ENCODE data around the gene GLS2.
"Not testable (repeated sequence)": the region's sequence is repeated elsewhere in the genome, so short reads cannot be mapped to it uniquely, and the experiment has no call there.

GLS2 gene

DNA sequence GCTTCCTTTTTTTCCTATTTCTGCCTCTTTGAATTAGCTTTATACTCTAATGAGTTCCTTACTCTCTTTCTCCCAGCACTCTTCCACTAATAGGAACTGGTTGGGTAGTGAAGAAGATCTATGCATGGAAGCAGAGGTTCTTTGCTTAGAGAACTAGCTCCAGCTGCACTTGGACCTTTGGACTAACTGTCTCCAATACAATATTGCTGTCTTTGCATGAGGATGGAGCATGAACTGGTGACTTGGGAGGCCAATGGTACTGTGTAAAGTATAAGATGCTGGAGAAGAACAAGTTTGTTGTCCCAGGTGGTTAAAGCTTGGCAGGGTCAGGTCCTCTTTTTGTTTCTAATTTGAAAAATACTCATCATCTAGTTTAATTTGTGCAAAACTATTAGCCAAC, 2.4 kb upstream of the GLS2 start:
- no peak for DNase-seq (ENCODE audit: low read depth)

DNA sequence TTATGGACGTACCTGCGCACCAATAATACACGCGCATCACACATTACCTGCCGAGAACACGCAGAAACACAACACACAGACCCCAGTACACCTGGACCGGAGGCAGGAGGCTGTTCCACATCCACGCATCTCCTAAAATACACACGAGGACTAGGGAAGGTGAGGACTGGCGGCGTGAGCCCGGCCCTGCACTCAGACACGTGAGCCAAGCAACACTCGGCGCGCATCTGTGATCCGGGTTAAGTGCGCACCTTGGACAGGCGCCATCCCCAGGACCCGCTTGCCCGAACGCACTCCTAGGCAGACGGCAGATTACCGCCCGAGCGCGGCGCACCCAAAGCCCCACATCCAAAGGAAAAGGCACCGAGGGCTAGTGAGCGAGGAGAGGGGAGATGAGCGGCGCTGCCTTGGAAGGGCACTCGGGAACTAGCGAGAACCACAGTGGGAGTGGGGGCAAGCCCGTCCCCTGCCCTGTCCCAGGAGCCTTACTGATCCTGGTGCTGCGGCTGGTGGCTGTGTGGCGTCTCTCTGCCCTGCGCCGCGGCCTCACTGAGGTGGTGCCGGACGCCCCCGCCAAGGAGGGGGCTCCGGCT, 417 bp downstream of the GLS2 start:
- no peak for DNase-seq (ENCODE audit: low read depth)

DNA sequence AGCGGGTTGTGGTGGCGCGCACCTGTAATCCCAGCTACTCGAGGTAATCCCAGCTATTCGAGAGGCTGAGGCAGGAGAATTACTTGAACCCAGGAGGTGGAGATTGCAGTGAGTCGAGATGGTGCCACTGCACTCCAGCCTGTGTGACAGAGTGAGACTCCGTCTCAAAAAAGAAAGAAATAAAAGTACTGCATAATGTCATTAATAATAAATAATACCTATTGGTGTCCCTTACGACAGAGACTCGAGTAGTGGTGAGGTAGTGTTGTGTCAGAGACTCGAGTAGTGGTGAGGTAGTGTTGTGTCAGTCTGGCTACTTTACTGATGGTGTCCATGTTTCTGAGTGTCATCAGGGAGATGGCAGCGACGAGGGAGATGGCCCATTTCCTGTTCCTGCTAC, 1.3 kb downstream of the GLS2 start:
- DNase-seq (ENCODE audit: low read depth), result no peak

DNA sequence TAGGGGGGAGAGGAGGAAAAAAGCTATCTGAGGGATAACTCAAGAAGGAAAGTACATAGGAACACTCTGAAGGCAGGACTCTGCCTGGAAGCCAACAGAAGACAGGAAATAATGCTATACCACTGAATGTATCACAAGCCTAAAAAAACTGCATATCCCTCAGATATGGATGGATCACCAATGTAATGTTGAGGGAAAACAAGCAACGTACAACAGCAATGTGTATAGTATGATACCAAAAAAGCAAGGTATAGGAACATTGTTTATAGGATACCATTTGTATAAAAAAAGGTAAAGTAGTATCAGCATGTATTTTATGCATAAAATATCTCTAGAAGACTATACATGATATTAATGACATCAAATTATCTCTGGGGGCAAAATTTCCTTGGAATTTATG, 3.4 kb downstream of the GLS2 start:
- DNase-seq (ENCODE audit: low read depth), result no peak

DNA sequence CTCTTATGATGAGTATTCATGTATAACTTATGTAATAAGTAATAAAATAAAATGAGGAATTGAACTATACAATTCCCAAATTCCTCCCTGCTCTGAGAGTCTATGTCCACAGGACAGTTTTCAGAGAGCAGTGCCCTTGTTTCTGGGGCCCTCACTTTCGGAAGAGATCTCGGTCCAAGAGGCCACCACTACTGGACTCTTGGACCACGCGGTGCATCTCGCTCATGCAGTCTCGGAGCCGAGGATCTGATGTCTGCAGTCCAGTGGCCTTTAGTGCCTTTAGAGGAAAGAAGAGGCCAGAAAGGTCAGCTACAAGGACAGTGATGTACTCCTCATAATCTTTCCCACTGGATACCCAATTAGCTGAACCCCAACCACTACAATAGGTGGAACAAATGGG, 8.3 kb downstream of the GLS2 start:
- no peak for DNase-seq (ENCODE audit: low read depth)

DNA sequence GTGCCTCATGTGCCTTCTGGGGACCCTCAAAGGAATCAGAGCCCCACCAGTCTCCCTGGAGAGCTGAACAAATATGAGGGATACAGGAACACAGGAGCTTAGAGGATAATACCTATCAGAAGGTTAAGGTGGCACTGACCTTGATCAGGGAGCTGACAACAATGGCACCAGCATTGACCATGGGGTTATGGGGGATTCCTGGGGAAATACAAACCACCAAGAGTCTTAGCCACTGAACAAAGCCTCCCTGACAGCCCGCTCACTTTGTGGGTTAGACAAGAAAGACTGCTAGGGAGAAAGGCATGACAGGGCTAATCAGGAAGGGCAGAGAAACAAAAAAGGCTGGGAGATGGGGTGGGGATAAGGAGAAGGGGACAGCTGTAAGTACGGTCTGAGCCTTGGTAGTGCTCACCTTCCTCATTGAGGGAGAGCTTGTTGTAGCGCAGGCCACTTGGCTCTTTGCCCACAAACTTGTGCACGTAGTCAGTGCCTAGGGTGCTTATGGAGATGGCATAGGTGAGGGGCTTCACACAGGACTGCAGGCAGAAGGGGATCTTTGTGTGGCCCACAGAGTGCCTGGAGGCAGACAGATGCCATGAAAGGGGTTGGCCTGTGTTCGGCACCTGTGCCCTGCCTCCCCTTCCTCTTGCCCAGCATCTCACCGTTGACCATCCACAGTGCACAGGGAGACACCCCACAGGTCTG, 10.3 kb downstream of the GLS2 start:
- no peak for DNase-seq (ENCODE audit: low read depth)

DNA sequence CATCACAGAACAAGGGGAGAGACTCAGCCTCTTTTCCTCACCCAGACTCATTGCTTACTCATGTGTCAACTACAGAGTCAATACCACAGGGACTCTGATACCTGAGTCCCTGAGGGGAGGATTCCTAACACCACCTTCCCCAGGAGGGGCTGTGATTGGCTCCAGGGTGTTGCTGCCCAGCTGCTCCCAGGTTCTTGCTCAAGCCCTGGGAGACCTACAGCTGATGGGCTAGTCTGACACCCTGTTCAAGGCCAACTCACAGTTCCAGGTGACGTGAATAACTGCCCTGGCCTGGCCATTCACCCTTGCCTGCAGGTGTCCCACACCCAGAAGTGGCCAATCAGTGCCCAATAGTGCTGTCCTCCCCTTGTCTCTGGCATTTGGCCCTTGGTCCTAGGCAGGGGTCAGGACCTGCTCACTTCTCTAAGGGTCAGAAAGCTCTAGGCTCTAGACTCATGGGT, 11.0 kb downstream of the GLS2 start:
- DNase-seq (ENCODE audit: low read depth), result no peak

DNA sequence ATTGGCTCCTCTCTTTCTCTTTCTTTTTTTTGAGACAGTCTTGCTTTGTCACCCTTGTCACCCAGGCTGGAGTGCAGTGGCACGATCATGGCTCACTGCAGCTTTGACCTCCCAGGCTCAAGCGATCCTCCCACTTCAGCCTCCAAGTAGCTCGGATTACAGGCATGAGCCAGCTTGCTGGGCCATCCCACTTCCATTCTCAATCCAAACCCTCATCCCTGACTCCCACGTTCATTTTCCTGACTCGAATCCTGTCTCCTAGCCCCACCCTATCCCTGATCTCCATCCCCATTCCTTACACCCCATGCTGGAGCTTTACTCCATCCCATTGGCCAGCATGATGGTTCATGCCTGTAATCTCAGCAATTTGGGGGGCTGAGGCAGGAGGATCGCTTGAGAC, 11.8 kb downstream of the GLS2 start:
- no peak for DNase-seq (ENCODE audit: low read depth)

DNA sequence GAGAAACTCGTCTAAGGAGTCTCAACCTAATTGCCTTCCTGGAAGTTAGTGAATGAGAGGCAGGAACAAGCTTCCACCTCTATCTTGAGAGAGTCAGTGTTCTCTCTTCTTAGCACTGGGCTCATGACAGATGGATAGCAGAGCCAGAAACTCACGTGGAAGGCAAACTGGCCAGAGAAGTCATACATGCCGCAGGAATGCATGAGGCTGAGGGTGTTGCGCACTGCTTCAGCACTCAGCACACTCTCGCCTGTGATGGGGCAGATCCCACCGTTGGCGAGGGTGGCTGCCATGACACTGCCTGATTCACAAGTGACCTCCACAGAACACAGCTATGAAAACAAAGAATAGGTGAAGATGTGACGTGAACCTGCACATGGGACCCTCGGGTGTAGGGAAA, 13.6 kb downstream of the GLS2 start:
- no peak for DNase-seq (ENCODE audit: low read depth)

DNA sequence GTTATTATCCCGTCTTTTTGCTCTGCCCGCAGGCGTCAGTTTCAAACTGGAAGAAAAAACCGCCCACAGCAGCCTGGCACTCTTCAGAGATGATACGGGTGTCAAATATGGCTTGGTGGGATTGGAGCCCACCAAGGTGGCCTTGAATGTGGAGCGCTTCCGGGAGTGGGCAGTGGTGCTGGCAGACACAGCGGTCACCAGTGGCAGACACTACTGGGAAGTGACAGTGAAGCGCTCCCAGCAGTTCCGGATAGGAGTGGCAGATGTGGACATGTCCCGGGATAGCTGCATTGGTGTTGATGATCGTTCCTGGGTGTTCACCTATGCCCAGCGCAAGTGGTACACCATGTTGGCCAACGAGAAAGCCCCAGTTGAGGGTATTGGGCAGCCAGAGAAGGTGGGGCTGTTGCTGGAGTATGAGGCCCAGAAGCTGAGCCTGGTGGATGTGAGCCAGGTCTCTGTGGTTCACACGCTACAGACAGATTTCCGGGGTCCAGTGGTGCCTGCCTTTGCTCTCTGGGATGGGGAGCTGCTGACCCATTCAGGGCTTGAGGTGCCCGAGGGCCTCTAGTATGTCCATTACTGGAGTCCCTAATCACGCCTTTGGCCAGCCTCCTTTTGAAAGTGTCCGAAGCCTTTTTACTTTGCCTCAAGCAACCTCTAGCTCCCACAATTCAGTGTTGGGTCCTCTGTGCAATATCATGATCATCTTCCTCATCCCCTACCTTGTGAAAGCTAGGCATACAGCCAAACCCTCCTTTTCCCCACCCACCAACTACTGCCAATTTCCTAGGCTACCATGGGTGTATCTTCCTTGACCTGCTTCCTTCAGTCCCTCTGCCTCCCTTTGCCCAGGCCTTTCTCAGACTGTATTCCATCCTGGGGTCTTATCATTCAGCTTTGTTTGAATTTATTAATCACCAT, 18.7 kb downstream of the GLS2 start:
- no peak for DNase-seq (ENCODE audit: low read depth)

DNA sequence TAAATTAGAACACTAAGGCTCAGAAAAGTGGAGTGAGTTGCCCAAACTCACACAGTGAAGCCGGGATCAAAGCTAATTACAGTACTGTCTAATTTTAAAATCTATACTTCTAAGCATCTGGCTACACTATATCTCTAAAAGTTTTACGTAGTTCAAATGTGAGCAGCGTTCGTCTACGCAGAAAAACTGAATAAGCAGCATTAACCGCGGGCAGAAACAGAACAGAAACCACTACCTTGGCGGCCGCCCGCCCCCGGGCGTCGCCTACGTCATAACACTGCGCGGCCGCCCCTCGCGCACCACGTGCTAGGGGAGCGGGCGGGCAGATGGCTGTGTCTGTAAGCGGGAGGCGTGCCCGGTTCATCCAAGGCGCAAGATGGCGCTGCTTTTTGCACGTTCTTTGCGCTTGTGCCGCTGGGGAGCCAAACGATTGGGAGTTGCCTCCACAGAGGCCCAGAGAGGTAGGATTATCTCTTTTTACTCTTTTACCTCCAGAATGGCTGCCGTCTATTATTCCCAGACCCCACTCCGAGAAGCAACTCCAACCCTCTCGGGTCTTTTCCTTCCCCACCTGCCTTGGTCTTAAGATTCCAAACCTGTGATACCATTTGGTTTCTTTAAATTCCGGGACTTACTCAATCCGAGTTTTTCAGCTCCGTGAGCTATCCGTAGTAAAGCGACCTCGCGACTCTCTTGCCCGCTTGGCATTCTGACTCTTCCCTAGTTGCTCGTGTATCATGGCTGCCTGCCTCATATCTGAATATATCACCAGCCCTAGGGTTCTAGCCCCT, 19.6 kb downstream of the GLS2 start, which contains the start of gene SPRYD4:
SPRYD4 (plus strand) TSS at position 363 of the 791 bp plus-strand sequence; CDS start at position 377, 14 bp downstream.
- peak; percentile 91 for DNase-seq (ENCODE audit: low read depth)

DNA sequence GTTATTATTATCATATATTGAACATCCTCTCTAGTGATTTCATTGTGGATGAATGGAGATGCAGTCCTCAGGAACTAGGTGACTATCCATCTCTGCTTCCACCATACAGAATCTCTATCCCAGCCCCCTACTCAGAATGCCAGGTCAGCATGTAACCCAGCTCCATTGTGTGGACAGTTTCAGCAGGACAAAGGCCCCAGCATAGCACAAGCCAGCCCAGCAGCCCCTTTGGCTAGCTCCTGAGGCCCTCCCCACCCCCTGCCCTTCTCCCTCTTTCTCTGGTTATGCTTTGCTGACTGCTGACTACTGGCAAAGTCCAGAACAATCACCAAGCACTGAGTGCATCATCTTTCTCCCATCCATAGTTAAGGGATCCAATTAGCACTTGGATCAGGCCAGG, 25.4 kb downstream of the GLS2 start:
- no peak for DNase-seq (ENCODE audit: low read depth)

DNA sequence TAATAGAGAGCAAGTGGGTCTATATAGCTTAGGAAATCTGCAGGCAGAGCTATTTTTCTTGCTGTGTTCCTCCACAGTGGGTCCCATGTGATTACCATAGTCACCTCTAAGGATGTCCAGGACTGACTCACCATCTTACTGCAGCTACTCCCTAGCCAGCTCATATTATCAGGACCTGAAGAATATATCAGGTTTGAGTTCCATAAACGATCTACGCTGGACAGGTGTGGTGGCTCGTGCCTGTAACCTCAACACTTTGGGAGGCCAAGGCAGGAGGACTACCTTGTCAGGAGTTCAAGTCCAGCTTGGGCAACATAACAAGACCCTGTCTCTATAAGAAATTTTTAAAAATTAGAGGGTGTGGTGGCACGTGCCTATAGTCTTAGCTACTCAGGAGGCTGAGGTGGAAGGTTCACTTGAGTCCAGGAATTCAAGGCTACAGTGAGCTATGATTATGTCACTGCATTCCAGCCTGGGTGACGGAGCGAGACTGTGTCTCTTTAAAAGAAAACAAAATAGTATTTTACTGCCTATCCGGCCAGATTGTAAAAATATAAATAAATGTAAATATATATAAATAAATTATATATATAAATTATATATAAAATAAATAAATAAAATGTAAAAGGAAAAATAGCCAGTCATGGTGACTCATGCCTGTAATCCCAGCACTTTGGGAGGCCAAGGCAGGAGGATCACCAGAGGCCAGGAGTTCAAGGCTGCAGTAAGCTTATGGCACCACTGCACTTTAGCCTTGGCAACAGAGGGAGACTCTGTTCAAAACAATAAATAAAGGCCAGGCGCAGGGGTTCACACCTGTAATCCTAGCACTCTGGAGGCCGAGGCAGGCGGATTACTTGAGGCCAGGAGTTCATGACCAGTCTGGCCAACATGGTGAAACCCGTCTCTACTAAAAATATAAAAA, 26.5 kb downstream of the GLS2 start:
- no peak for DNase-seq (ENCODE audit: low read depth)

DNA sequence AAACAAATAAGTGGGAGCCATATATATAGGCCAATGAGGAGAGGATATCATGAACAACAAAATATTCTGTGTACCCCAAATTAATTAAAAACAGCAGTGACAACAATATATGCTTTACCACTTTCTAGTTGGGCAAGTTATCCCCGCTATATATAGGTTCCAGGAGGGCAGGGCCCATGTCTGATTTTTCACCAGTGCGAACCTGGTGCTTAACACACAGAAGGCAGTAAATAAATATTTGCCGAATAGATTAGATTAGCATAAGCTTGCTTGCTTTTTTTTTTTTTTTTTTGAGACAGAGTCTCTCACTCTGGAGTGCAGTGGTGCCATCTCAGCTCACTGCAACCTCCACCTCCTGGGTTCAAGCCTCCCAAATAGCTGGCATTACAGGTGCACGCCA, 30.1 kb downstream of the GLS2 start:
- no peak for DNase-seq (ENCODE audit: low read depth)

DNA sequence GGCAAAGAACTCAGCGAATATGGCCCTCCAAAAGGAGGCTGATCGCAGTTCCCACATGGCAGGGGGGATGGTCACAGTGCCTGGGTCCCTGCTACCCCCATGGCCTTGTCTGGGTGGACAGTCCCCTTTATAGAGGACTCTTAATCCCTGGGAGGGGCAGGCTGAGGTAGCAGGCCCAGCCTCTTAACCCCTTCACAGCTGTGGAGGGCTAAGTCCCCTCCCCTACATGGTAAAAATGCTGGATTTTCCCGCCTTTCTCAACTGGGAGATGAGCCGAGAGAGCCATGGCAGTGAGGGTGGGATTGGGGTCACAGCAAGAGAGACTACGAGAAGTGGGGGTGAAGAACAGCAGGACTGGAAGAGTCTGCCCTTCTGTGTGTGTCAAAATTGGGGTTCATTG, 33.4 kb downstream of the GLS2 start, which contains the start of gene MIP:
MIP (minus strand) TSS at position 101 of the 400 bp plus-strand sequence; CDS start at position 57, 44 bp downstream.
- no peak for DNase-seq (ENCODE audit: low read depth)

DNA sequence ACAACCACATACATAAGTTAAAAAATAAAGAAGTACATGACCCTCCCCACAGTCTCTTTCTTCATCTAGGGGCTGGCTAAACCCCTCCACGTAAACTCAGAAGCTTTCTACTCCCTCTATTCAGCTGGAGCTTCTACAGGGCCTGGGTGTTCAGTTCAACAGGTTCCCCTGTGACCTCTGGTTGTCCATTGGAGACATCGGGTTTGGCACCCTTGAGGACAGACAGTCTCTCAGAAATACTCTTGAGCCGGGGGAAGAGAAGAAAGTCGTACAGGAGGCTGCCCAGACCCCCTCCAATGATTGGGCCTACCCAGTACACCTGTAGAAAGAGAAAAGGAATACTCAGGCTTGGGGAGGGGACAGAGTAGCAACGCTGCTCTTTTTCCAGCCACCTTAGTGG, 36.8 kb downstream of the GLS2 start:
- DNase-seq (ENCODE audit: low read depth), result no peak

DNA sequence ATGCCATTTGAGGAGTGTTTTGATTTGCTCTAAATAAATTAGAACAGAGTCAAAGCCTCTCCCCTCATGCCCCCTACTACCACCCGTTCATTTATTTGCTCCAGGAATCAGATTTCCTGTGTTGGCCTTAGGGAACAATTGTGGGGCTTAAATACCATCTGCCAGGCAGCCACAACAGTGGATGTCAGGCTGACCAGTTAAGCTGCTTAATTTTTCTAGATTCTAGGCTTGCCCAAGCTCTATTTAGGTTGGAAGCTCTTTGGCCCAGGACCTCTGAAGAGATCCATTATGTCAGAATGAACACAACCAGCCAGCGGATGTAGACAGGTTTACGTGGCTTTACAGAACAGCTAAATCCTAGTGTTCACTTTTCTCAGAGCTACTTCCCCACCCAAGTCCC, 37.7 kb downstream of the GLS2 start:
- no peak for DNase-seq (ENCODE audit: low read depth)

DNA sequence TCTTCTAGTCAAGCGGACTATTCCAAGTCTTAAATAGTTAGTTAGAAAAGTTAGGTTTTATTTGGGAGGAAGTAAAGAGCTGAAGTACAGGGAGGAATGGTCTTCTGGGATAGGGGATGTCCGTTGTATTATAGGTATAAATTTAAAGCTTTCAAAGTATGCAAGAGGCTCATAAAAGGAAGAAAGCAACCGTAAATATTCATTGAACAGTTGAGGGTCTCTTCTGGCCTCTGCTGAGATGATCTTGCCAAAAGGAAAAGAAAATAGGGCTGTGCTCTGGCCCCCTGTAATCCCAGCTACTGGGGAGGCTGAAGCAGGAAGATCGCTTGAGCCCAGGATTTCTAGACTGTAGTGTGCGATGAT, 38.4 kb downstream of the GLS2 start:
- no peak for DNase-seq (ENCODE audit: low read depth)

DNA sequence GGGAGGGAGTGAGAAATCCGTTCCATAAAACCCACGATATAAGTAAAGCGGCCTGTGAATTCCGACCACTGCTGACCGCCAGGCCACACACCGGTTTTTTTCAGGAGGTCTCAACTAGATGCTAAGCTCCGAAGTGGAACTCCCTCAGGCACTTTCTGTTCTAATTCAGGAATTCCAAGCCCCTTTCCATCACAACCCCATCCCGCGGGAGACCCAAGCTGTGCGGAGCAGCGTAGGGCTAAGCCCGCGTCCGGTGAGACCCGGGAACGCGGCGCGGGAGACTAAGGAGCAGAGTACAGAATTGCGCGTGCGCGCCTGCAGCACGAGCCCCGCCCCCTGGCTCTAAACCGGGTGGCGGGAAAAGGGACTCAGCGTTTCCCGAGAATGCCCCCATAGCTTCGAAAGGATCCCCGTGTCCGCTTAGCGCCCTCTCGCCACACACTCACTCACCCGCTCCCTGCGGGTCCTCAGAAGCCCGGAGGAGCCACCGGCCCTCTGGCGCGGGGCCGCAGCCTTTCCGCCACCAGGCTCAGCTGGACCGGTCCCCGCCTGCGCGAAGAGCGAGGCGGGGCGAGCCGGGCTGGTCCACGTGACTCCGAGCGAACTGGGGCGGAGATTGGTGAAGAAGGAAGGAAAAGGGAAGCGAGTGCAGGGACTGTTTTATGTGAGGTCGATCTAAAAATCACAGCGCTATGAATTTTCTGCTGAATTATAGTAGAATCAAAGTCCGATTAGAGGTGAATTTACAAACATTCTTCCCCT, 38.9 kb downstream of the GLS2 start, which contains the start of gene TIMELESS:
TIMELESS (minus strand) TSS at position 567 of the 762 bp plus-strand sequence. CDS start 15,256 bp downstream, outside the sequence.
- peak; percentile 81 for DNase-seq (ENCODE audit: low read depth)

DNA sequence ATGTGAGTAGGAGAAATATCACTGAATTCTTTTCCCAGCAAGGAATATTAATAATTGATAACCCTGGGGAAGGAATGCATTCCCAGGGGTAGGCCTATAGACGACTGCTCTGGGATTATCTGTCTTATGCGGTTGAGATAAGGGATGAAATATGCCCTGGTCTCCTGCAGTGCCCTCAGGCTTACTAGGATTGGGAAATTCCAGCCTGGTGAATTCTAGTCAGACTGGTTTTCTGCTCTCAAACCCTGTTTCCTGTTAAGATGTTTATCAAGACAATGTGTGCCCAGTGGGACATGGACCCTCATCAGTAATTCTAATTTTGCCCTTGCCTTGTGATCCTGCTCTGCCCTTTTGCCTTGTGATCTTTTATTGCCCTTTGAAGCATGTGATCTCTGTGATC, 44.8 kb downstream of the GLS2 start:
- DNase-seq (ENCODE audit: low read depth), result not testable (repeated sequence)

Data from activated T-cell treated with anti-CD3 and anti-CD28 coated beads for 24 hours (primary cell).